Measurements from ENCODE around the gene CFAP46.

The CFAP46 gene

GRCh38 chr10:132945894-132946255 lies 3.5 kb upstream of the CFAP46 start:
- H3K4me3 Mint-ChIP-seq, result no peak overlapping the region
- peaks cover 3% of the 10 kb centered on the region for H3K9me3 Mint-ChIP-seq
- H3K27me3 Mint-ChIP-seq, result peaks cover 48% of the 10 kb centered on the region
- H3K36me3 Mint-ChIP-seq (ENCODE audit: low read depth), result no peaks in the 10 kb centered on the region
- H3K4me1 Mint-ChIP-seq (ENCODE audit: low read depth), result peaks cover 6% of the 10 kb centered on the region
- no peak overlapping the region for H3K27ac Mint-ChIP-seq

GRCh38 chr10:132945125-132945893 lies 2.9 kb upstream of the CFAP46 start:
- H3K4me3 Mint-ChIP-seq, result no peak overlapping the region
- H3K36me3 Mint-ChIP-seq (ENCODE audit: low read depth), result no peaks in the 10 kb centered on the region
- H3K27ac Mint-ChIP-seq, result no peak overlapping the region
- peaks cover 48% of the 10 kb centered on the region for H3K27me3 Mint-ChIP-seq
- H3K9me3 Mint-ChIP-seq, result peaks cover 3% of the 10 kb centered on the region
- peaks cover 11% of the 10 kb centered on the region for H3K4me1 Mint-ChIP-seq (ENCODE audit: low read depth)

GRCh38 chr10:132944510-132944909 lies 2.1 kb upstream of the CFAP46 start:
- no peaks in the 10 kb centered on the region for H3K36me3 Mint-ChIP-seq (ENCODE audit: low read depth)
- peaks cover 14% of the 10 kb centered on the region for H3K4me1 Mint-ChIP-seq (ENCODE audit: low read depth)
- H3K27ac Mint-ChIP-seq, result no peak overlapping the region
- H3K27me3 Mint-ChIP-seq, result peaks cover 48% of the 10 kb centered on the region
- peaks cover 3% of the 10 kb centered on the region for H3K9me3 Mint-ChIP-seq
- H3K4me3 Mint-ChIP-seq, result no peak overlapping the region

DNA sequence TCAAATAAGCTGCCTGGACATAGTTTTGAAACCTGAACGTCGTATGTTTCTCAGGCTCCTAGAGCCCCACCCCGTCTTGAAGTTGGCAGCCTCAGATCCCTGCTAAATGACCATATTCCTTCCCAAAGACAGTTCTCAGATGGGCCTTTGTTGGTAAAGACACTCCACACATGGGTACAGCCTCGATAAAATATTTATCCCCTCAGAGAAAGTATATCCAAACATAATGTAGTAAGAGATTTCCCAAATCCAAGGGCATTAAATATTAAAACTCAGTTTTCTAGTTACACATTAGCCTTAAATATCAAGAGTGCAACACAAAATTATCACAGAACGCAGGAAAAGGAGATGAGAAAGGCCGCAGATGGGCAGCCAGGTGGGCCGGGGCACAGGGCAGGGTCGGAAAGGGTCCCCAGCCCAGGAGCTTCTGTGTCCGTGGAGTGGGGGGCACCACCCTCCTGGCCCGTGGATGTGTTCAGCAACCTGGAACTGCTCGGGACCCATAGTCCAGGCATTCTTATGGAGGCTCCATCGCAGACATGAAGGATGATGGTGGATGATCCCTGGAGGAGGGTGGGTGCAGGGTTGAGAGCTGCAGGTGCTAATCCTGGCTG lies 1.5 kb upstream of the CFAP46 start:
- no peak overlapping the region for H3K27ac Mint-ChIP-seq
- peaks cover 3% of the 10 kb centered on the region for H3K9me3 Mint-ChIP-seq

GRCh38 chr10:132943058-132943790 lies 854 bp upstream of the CFAP46 start:
- H3K9me3 Mint-ChIP-seq, result peaks cover 3% of the 10 kb centered on the region
- H3K27me3 Mint-ChIP-seq, result peaks cover 58% of the 10 kb centered on the region
- H3K4me1 Mint-ChIP-seq (ENCODE audit: low read depth), result peaks cover 14% of the 10 kb centered on the region
- H3K4me3 Mint-ChIP-seq, result peak overlapping the region; percentile 83
- no peaks in the 10 kb centered on the region for H3K36me3 Mint-ChIP-seq (ENCODE audit: low read depth)
- H3K27ac Mint-ChIP-seq, result peak overlapping the region; percentile 58

More for the DNA sequence above, 1.5 kb upstream of the CFAP46 start:
- Mint-ChIP-seq H3K36me3 (ENCODE audit: low read depth) (no peaks in the 10 kb centered on the region), H3K4me1 (ENCODE audit: low read depth) (peaks cover 14% of the 10 kb centered on the region), H3K27me3 (peaks cover 52% of the 10 kb centered on the region), H3K4me3 (no peak overlapping the region)

DNA sequence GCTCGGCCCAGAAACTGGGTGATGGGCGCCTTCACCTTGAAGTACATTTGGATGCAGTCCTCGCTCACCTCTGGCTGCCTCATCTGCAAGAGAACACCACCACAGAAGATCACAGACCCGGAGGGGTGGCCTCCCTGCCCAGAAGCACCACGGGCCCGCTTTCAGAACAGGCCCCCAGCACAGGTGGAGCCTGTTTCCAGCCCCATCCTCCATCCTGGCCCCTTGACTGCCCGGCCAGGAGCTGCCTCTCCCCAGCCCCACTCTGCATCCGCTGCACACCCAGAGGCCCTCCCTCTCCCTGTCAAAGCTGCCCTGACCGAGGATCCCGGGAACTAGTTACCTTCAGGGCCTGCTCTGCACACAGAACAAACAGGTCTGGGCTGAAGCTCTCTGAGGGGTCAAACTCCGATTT lies 724 bp downstream of the CFAP46 start:
- H3K36me3 Mint-ChIP-seq (ENCODE audit: low read depth), result no peaks in the 10 kb centered on the region
- H3K27ac Mint-ChIP-seq, result no peak overlapping the region
- no peak overlapping the region for H3K4me3 Mint-ChIP-seq
- peaks cover 14% of the 10 kb centered on the region for H3K4me1 Mint-ChIP-seq (ENCODE audit: low read depth)
- H3K27me3 Mint-ChIP-seq, result peaks cover 56% of the 10 kb centered on the region
- H3K9me3 Mint-ChIP-seq, result no peaks in the 10 kb centered on the region

GRCh38 chr10:132940791-132941465 lies 1.4 kb downstream of the CFAP46 start:
- Mint-ChIP-seq H3K4me3 (no peak overlapping the region), H3K27ac (no peak overlapping the region), H3K4me1 (ENCODE audit: low read depth) (peaks cover 14% of the 10 kb centered on the region), H3K9me3 (no peaks in the 10 kb centered on the region), H3K36me3 (ENCODE audit: low read depth) (no peaks in the 10 kb centered on the region), H3K27me3 (peaks cover 56% of the 10 kb centered on the region)

DNA sequence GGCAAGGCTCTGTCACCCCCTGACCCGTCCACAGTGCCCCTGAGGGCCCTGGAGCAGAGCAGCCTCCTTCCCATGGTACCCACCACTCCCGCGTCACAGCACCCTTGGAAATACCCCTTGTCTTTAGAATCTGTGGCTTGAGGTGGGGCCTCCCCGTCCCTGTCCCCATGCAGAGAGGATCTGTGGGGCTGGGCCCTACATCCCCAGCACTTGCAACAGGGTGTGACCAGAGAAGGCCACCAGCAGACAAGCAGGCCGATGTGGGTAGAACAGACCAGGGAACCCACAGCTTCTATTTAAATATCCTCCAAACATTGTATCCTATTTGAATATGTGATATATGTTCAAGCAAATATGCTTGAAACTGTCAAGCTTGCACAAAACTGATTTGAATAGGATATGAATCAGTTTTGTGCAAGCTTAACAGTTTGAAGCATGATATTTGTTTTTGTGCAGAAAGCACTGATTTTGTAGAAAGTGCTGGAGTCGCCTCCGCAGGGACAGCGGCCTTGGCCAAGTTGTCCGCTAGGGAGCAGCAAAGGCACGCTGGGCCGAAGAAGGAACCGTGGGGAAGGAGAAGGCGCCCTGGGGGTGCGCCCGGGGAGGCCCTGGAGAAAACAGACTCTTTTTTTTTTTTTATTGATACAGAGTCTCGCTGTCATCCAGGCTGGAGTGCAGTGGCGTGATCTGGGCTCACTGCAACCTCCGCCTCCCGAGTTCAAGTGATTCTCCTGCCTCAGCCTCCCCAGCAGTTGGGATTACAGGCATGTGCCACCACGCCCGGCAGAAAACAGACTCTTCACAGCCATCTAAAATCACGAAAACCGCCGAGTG lies 2.2 kb downstream of the CFAP46 start:
- Mint-ChIP-seq H3K36me3 (ENCODE audit: low read depth) (no peaks in the 10 kb centered on the region), H3K27ac (no peak overlapping the region), H3K4me1 (ENCODE audit: low read depth) (peaks cover 14% of the 10 kb centered on the region), H3K27me3 (peaks cover 56% of the 10 kb centered on the region), H3K4me3 (no peak overlapping the region), H3K9me3 (no peaks in the 10 kb centered on the region)

GRCh38 chr10:132939378-132939955 lies 2.9 kb downstream of the CFAP46 start:
- Mint-ChIP-seq H3K27ac (no peak overlapping the region), H3K27me3 (peaks cover 51% of the 10 kb centered on the region), H3K4me3 (no peak overlapping the region)

GRCh38 chr10:132938472-132939339 lies 3.7 kb downstream of the CFAP46 start:
- Mint-ChIP-seq H3K27ac (no peak overlapping the region), H3K4me3 (no peak overlapping the region), H3K36me3 (ENCODE audit: low read depth) (no peaks in the 10 kb centered on the region), H3K4me1 (ENCODE audit: low read depth) (peaks cover 14% of the 10 kb centered on the region), H3K9me3 (no peaks in the 10 kb centered on the region), H3K27me3 (peaks cover 45% of the 10 kb centered on the region)

More at GRCh38 chr10:132939378-132939955, 2.9 kb downstream of the CFAP46 start:
- Mint-ChIP-seq H3K9me3 (no peaks in the 10 kb centered on the region), H3K36me3 (ENCODE audit: low read depth) (no peaks in the 10 kb centered on the region), H3K4me1 (ENCODE audit: low read depth) (peaks cover 14% of the 10 kb centered on the region)

GRCh38 chr10:132937861-132938260 lies 4.5 kb downstream of the CFAP46 start:
- Mint-ChIP-seq H3K36me3 (ENCODE audit: low read depth) (no peaks in the 10 kb centered on the region), H3K9me3 (no peaks in the 10 kb centered on the region), H3K4me3 (no peak overlapping the region), H3K4me1 (ENCODE audit: low read depth) (peaks cover 12% of the 10 kb centered on the region), H3K27ac (no peak overlapping the region), H3K27me3 (peaks cover 42% of the 10 kb centered on the region)

DNA sequence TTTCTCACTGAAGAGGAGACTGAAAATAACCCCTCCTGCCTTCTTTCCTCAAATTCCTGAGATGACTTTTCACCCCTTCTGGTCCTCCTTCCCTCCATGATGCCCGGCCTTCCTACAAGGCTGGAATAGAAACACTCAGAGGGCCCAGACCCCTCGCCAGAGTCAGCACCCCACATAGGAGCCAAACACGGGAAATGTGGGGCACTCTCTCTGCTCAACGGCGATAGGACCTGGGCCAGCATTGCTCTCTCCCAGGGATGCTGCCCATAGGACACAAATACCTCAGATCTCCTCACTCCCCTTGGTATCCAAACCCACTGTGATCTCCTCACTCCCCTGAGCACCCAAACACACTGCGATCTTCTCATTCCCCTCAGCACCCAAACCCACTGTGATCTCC lies 7.4 kb downstream of the CFAP46 start:
- H3K4me3 Mint-ChIP-seq, result no peak overlapping the region
- H3K4me1 Mint-ChIP-seq (ENCODE audit: low read depth), result peaks cover 19% of the 10 kb centered on the region
- no peak overlapping the region for H3K27ac Mint-ChIP-seq
- H3K27me3 Mint-ChIP-seq, result peaks cover 18% of the 10 kb centered on the region
- H3K36me3 Mint-ChIP-seq (ENCODE audit: low read depth), result no peaks in the 10 kb centered on the region
- no peaks in the 10 kb centered on the region for H3K9me3 Mint-ChIP-seq

DNA sequence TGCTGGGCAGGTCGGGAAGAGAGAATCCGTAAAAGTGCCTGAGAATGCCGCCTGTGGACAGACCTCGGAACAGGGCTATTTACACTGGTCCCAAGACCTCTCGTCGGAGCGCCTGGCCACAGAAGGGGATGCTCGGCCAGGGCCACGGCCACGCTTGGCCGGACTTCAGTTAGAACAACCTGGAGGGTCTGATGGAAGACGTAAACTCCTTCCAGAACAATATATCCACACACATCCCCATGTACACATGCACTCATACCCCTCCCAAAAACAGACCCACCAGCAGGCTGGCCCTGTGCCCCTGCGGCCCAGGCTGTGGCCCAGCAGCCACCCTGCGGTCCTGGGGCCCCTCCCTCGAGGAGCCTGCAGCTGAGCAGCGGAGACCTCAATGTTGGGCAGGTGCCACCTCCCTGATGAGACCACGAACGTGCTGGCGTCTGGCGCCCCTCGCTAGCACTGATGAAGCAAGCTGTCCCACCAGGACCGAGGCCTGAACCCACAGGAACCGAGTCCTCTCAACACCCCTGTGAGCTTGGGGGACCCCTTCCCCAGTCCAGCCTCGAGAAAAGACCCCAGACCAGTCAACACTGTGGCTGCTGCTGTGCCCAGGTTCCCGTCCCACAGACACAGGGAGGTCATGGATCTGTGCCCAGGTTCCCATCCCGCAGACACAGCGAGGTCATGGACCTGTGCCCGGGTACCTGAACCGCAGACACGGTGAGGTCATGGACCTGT lies 8.9 kb downstream of the CFAP46 start:
- H3K4me1 Mint-ChIP-seq (ENCODE audit: low read depth), result peaks cover 26% of the 10 kb centered on the region
- H3K9me3 Mint-ChIP-seq, result peaks cover 3% of the 10 kb centered on the region
- H3K36me3 Mint-ChIP-seq (ENCODE audit: low read depth), result no peaks in the 10 kb centered on the region
- no peak overlapping the region for H3K4me3 Mint-ChIP-seq
- H3K27me3 Mint-ChIP-seq, result peaks cover 4% of the 10 kb centered on the region
- no peak overlapping the region for H3K27ac Mint-ChIP-seq

Data from stimulated activated naive CD8-positive, alpha-beta T cell treated with anti-CD3 and anti-CD28 coated beads, Interleukin-15, Interleukin-2, amounts not matched to agents 100 ng/mL and 50 ng/mL, for 24 hours (primary cell).